ENCODE measurements around the gene SASH1.

DNA sequence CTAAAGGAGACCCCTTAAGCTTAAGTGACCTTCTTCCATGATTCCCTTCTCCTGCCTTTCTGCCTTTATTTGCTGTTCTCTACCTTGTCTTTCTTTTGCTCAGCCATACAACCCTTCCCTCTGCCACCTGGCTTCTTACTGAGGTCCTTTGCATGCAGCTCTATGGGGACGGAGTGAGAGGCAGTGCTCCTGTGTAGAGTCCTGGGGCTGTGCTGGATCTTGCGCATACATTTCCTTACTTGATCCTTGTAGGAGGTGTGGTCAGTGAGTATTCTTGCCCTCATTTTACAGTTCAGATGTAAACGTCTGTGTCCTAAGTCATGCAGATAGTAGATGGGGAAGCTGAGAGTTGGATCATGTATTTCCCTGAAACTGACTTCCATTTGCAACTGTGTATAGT, 5.7 kb downstream of the SASH1 start:
- TF ChIP-seq, protein P1, sequence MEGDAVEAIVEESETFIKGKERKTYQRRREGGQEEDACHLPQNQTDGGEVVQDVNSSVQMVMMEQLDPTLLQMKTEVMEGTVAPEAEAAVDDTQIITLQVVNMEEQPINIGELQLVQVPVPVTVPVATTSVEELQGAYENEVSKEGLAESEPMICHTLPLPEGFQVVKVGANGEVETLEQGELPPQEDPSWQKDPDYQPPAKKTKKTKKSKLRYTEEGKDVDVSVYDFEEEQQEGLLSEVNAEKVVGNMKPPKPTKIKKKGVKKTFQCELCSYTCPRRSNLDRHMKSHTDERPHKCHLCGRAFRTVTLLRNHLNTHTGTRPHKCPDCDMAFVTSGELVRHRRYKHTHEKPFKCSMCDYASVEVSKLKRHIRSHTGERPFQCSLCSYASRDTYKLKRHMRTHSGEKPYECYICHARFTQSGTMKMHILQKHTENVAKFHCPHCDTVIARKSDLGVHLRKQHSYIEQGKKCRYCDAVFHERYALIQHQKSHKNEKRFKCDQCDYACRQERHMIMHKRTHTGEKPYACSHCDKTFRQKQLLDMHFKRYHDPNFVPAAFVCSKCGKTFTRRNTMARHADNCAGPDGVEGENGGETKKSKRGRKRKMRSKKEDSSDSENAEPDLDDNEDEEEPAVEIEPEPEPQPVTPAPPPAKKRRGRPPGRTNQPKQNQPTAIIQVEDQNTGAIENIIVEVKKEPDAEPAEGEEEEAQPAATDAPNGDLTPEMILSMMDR (IDR thresholded peaks at IDR 0.05; ENCODE audit: poor library complexity), result no peak
- TF ChIP-seq EZH2 (IDR thresholded peaks at IDR 0.05; ENCODE audit: borderline replicate concordance), result no peak
- no peak for TF ChIP-seq EZH2phosphoT487 (IDR thresholded peaks at IDR 0.05; ENCODE audit: low read depth, severe bottlenecking, unreplicated experiment)
